Renal pelvis (tissue), 4 donors: Measurements from ENCODE around the gene SNTG2. TPM values are rescaled to one million over a fixed set of nuclear protein-coding genes. Genes with fewer than 3 reads are reported as not detected.

Source experiments
- DNase-seq: peaks from one replicate; pipeline ENCODE4 v3.0.0-alpha.2; 2013
- polyA plus RNA-seq, 3 donors: library from polyadenylated mRNA; unstranded; fragments of 120-200 nt; gene quantifications; one replicate each; pipeline ENCODE4 v1.2.1, GENCODE V29; 2013; ENCODE audit not compliant: insufficient read length in 3 of 3

The SNTG2 gene
- polyA plus RNA-seq, 3 donors = 2.0 to 4.1 (median 3.7) TPM

- no peak for DNase-seq
These were observed 327.5 kb downstream of the SNTG2 start for GRCh38 chr2:1278125-1278524.

- no peak for DNase-seq
These were observed 328.2 kb downstream of the SNTG2 start for GRCh38 chr2:1278861-1279260.

GRCh38 chr2:1282552-1282951 is 331.9 kb downstream of the SNTG2 start:
- peak; percentile 76 for DNase-seq

DNA sequence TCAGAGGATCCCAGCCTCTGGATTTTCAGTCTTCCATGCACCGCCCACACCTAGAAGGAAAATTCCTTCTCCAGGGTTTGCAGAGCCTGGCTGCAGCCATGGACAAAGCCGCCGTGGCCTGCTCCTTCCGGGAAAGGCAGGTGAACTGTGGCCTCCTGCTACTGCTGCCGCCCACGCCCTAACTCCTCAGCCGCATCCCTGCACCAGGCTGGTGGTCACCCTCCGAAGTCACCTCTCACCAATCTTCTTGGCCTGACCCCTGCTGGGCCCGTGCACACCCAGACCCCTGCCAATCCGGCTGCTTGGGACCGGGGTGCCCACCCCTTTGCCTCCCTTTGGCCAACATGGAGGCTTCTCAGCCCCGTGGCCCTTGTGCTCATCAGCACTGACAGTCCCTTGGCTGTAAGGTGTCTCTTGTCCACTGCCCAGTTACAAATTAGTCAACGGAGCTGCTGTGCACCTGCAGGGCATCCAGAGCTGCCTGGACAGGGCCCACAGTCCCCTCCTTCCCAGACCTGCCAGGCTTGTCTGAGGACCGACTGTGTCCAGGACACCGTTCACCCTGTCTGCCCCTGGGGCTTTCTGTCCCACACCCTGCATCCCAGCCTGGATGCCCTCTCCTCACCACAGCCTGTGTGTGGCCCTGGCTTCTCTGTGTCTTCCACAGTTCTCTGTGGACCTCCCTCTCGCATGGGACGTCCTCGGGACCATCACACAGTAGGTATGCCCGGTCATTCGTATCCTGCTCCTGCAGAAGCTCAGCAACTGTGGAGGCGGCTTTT is 332.6 kb downstream of the SNTG2 start:
- no peak for DNase-seq

DNA sequence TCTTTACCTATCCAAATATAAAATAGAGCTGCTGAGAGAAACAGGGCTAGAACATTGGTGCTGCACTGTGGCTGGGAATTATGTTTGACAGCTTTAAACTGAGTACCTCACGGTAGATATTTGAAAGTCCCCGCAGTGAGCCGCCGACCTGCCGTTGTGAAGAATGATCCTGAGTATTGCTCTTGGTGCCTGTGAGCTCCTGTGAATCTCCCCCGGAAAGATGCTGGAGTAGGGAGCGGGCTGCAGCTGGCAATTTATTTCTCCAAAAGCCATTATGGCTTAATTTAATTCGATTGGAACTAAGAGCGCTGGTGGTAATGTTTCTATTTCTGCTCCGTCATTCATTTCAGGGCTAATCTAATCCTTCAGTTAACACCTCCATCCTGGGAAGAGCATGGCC is 333.2 kb downstream of the SNTG2 start:
- DNase-seq = no peak

GRCh38 chr2:1286929-1287328 is 336.3 kb downstream of the SNTG2 start:
- DNase-seq = no peak

- DNase-seq = no peak
These were observed 336.8 kb downstream of the SNTG2 start for GRCh38 chr2:1287427-1287826.

DNA sequence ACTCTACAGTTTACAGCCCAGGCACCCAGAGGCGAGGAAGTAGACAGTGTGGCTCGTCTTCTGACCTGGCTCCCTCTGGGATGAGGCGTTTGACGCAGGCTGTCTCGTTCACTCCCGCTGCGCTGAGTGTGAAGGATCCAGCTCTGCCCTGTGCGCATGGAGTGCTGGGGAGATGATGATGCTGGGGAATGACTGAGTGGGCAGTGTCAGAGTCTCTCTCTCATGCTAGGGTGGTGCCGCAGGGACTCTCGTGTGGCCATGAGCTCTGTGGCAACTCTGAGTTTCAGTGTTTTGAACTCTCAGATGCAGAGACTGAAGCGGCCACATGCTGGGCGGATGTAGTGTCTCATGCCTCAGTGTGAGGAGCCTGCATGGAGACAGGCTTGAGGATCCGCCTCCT is 344.3 kb downstream of the SNTG2 start:
- DNase-seq = no peak

DNA sequence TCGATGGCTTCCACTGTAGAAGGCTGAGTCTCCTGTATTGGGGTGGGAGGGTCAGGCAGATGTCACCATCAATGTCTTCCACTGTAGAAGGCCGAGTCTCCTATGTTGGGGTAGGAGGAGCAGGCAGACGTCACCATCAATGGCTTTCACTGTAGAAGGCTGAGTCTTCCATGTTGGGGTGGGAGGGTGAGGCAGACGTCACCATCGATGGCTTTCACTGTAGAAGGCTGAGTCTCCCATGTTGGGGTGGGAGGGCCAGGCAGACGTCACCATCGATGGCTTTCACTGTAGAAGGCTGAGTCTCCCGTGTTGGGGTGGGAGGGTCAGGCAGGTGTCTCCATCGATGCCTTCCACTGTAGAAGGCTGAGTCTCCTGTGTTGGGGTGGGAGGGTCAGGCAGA is 345.1 kb downstream of the SNTG2 start:
- DNase-seq = no peak

- DNase-seq = no peak
These were observed 346.9 kb downstream of the SNTG2 start for GRCh38 chr2:1297372-1298159.

GRCh38 chr2:1299043-1299442 is 348.4 kb downstream of the SNTG2 start:
- DNase-seq = peak; percentile 20

- DNase-seq = no peak
These were observed 349.6 kb downstream of the SNTG2 start for GRCh38 chr2:1300284-1300683.

DNA sequence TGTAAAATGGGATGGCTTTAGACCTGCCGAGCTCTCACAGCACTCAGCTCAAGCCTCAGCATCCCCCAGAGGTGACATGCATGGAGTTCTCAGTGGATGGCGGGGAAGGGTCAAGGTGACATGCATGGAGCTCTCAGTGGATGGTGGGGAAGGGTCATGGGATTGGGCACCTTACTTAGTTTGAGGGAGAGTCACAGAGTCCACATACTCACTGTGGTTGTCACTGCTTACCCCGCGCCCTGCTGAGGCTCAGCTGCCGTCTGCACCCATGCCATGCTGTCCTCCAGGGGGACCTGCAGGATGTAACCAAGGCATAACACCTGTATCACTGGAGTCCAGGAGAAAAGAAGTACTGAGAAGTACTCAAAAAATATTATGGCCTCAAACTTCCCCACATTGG is 350.4 kb downstream of the SNTG2 start:
- no peak for DNase-seq

GRCh38 chr2:1305342-1306013 is 354.8 kb downstream of the SNTG2 start:
- DNase-seq = no peak

- no peak for DNase-seq
These were observed 355.5 kb downstream of the SNTG2 start for GRCh38 chr2:1306014-1306686.

DNA sequence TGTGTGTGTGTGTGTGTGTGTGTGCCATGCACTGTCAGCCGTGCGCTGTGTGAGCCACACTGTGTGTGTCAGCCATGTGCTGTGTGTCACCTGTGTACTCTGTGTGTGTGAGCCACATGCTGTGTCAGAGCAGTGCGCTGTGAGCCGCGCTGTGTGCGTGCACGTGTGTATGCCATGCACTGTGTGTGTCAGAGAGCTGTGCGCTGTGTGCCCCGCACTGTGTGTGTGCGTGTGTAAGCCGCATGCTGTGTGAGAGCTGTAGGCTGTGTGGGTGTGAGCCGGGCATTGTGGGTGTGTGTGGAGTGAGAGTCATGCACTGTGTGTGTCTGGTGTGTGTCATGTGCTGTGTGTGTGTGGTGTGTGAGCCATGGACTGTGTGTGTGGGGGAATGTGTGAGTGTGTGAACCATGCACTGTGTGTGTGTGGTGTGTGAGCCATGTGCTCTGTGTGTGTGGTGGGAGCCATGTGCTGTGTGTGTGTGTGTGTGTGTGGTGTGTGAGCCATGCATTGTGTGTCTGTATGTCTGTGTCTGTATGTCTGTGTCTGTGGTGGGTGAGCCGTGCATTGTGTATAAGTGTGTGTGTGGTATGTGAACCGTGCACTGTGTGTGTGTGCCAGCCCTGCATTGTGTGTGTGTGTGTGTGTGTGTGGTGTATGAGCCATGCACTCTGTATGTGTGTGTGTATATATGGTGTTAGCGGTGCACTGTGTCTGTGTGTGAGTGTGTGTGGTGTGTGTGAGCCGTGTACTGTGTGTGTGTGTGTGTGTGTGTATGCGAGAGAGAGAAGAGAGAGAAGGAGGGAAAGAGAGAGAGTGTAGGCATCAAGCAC is 356.3 kb downstream of the SNTG2 start:
- DNase-seq = no peak

GRCh38 chr2:1307670-1308069 is 357.0 kb downstream of the SNTG2 start:
- DNase-seq = no peak

- DNase-seq = no peak
These were observed 358.0 kb downstream of the SNTG2 start for GRCh38 chr2:1308678-1309077.

DNA sequence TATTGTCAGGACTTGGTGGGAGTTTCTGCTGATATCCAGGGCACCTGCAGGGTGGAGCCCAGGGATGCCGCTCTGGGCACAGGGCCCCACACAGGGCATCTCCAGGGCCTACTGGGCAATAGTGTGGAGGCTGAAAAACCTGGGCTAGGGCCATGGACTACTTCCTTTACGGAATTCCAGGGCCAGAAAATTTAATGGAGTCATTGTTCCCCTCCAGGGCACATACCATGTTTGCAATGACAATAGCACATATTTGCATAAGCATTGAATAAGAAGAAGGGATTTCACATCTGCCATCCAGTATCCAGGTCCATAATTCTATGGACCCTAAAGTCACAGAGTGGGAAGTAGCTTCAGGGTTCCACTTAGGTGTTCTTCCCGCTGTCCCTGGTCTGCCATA is 358.9 kb downstream of the SNTG2 start:
- DNase-seq = no peak

DNA sequence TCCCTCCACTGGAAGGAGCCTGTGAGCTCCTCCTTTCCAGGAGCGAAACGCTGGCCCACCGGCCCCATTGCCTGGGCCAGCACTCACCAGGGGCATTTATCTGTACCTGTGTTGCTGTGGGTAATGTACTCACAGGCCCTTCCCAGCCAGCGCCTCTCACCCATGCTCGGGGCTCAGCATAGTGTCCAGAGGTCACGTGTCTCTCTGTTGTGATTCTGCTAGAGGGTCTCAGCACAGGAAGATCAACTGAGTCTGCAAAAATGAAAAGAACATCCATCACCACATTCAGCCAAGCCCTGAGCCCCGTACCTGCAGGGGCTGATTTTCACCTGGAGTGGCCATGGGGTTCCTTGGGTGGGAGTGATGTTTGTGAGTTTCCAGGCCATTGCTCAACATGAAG is 359.6 kb downstream of the SNTG2 start:
- no peak for DNase-seq

DNA sequence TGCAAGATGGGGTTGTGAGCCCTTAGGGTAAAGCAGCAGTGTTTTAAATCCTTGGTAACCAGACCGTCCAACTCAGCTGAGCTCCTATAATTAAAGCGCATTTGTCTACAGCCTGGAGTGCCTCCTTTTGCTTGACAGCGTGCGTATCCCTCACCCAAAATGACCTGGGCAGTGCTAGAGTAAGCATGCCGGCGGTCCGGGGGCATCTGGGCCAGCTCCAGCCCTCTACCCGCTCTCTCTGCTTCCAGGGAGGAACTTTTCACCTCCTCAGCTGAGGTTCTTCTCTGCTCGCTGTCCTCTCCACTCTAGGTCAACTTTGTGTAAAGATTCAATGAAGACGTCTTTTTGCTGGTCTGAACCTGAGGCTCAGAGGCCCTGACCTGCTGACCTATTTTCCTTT is 360.2 kb downstream of the SNTG2 start:
- no peak for DNase-seq
